NOMO-1 treated with dmso at 0.1 percent for 144 hours (cell line): ENCODE data around the gene LGR4.
"Not testable (repeated sequence)": the region's sequence is repeated elsewhere in the genome, so short reads cannot be mapped to it uniquely, and the experiment has no call there.

Experiments
- DNase-seq: peaks from one replicate; lab custom pipeline; 2025; ENCODE audit not compliant: unreplicated experiment; lab: John Stamatoyannopoulos, UW

LGR4 gene

DNA sequence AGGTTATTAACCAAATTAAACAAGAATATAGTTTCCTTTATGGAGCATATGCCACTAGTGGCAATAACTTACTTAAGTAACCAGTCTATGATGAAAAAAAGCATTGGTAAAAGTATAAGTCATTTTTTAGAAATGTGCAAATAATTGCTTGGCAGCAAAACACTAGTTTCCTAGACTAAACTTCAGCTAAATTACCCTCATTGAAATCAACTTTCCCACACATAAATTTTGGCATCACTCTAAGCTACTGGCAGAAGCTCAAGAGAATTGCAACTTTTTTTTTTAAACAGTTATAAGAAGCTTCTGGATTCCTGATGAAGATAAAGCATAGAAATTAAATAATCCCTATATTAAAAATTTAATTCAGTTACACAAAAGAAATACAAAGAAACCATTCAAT lies 122.1 kb downstream of the LGR4 start:
- DNase-seq: no peak

DNA sequence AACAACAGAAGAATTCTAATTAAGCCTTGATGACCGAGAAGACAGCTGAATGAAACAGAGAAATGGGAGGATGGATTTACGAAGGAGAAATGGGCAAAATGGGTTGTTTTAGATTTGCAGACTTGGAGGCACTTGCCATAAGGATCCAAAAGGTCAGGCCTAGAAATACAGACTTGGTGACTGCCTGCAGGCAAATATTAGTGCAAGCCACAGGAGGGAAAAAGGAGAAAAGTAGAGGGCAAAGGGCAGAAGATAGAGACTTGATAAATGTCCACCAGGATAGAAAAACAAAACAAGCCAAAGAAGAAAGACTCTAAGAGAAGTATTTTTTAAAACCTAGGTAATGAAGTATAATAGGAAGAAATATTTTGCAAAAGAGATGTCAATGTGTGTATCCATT lies 122.7 kb downstream of the LGR4 start:
- DNase-seq: no peak

- no peak for DNase-seq
These were observed 124.2 kb downstream of the LGR4 start for GRCh38 chr11:27348340-27348873.

DNA sequence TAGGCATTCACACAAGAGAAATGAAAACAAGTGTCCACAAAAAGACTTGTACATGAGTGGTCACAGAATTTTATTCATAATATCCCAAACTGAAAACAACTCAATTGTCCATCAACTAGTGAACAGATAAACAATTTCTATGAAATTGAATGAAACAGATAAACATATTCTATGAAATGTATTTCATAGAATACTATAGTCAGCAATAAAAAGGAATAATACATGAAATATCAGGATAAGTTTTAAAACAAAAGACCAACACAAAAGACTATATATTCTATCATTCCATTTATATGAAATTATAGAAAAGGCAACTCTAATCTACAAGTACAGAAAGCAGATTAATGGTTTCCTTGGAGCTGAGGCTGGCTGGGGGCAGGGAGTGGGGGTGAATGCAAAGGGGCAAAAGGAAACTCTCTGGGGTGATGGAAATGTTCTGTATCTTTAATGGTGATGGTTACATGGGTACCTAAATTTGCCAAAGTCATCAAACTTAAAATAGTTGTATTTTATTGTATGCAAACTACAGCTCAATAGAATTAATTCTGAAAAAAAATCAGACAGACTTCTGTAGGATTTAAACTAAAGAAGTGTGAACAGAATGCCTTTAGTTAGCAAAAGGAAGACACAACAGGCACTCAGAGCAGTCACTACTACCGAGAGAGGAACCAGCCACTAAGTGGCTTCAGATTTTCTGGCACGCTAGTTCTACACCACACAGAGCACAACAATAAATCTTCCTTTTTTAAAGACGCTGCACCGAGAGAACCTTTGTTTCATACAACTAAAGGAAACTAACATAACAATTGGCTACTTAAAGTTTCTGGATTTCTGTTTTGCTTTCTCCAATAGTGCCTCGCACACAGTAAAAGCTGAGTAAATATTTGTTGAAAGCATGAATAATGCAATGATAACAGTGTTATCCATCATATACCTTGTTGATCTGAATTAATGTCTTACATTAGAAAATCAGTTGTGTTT lies 124.9 kb downstream of the LGR4 start:
- DNase-seq: no peak

DNA sequence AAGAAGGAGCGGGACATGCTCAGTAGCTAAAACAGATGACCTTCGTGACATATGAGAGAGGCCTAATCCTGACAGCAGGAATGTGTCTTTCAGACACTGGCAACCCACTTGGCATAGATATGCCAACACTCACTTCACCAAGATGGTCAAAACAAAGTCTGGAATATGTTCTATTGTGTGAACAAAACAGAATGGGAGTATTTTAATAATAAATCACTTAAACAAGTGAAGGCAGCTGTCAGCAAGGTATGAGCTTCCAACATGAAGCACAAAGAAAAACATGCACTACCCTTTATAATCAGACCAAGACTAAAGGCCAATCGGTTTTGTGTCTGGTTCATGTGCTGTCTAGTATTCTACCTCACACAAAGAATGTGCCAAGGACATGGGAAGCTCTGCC lies 132.6 kb downstream of the LGR4 start:
- DNase-seq: no peak

- DNase-seq: not testable (repeated sequence)
These were observed 137.8 kb downstream of the LGR4 start for GRCh38 chr11:27334764-27335163.

DNA sequence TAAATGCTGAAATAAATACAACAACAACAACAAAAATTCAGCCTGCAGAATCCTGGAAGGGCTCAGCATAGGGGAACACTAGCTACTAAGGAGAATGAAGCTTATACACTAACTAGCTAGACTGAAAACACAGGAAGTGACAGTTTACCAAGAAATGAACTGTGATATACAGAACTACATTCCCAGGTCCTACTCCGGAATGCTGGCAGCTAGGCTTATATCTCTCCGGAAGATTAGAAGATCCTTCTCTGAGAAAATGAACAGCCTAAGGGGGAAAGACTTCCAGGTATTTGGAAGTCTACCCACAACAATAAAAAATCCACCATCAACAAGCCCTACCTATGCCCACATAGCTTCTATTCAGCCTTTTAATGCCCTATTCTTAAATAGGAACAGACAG lies 140.6 kb downstream of the LGR4 start:
- DNase-seq: no peak

GRCh38 chr11:27330633-27331270 lies 141.8 kb downstream of the LGR4 start:
- DNase-seq: no peak

- DNase-seq: no peak
These were observed 142.5 kb downstream of the LGR4 start for GRCh38 chr11:27329867-27330632.

- no peak for DNase-seq
These were observed 144.0 kb downstream of the LGR4 start for GRCh38 chr11:27328614-27329013.

DNA sequence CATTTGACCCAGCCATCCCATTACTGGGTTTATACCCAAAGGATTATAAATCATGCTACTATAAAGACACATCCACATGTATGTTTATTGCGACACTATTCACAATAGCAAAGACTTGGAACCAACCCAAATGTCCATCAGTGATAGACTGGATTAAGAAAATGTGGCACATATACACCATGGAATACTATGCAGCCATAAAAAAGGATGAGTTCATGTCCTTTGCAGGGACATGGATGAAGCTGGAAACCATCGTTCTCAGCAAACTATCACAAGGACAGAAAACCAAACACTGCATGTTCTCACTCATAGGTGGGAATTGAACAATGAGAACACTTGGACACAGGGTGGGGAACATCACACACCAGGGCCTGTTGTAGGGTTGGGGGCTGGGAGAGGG lies 145.5 kb downstream of the LGR4 start:
- not testable (repeated sequence) for DNase-seq

GRCh38 chr11:27322196-27322595 lies 150.4 kb downstream of the LGR4 start:
- not testable (repeated sequence) for DNase-seq

DNA sequence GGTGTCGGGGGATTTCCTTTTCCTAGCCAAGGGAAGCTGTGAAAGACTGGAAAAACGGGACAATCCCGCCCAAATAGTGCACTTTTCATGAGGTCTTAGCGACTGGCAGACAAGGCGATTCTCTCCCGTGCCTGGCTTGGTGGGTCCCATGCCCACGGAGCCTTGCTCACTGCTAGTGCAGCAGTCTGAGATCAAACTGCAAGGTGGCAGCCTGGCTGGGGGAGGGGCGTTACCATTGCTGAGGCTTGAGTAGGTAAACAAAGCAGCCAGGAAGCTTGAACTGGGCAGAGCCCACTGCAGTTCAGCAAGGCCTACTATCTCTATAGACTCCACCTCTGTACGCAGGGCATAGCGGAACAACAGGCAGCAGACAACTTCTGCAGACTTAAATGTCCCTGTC lies 151.2 kb downstream of the LGR4 start:
- DNase-seq: not testable (repeated sequence)

- DNase-seq: no peak
These were observed 153.5 kb downstream of the LGR4 start for GRCh38 chr11:27319072-27319471.

DNA sequence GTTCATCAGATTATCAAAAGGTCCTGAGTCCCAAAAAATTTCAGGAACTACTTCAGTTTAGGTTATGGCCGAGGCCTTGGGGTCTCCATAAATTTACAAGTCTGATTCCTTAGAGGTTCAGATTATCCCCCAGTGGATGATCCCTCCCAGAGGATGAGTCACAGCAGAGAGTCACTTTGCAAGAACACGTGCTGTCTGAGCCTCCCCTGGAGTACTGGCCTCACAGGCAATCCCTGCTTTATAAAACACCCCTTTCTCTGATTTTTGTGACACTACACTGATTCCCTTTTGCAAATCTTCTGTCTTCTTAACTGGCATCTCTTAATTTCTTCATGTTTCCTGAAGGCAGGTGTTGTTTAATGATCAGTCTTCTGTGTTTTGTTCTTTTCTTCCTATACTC lies 154.8 kb downstream of the LGR4 start:
- no peak for DNase-seq
